ENCODE data around the gene SPATA19.

SPATA19 gene

DNA sequence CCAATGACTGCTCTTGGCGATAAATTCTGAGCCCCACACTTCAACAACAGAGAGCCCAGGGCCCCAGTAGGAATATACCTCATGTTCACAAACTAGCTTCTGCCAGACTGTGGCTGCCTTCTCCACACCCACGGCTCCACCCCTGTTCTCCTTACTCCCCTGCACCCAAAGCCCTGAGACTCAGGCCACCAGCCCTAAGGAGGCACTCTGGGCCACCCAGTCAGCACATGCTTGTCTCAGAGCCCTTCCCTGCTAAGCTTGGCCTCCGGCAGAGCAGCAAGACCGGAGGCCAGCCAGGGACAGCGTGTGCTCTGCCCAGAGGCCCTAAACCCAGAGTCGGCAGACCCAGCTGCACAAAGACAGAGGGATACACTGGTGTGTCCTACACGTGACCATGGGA, 27.9 kb downstream of the SPATA19 start:
- no peak for DNase-seq (ENCODE audit: low read depth)
- TF ChIP-seq, protein P1, sequence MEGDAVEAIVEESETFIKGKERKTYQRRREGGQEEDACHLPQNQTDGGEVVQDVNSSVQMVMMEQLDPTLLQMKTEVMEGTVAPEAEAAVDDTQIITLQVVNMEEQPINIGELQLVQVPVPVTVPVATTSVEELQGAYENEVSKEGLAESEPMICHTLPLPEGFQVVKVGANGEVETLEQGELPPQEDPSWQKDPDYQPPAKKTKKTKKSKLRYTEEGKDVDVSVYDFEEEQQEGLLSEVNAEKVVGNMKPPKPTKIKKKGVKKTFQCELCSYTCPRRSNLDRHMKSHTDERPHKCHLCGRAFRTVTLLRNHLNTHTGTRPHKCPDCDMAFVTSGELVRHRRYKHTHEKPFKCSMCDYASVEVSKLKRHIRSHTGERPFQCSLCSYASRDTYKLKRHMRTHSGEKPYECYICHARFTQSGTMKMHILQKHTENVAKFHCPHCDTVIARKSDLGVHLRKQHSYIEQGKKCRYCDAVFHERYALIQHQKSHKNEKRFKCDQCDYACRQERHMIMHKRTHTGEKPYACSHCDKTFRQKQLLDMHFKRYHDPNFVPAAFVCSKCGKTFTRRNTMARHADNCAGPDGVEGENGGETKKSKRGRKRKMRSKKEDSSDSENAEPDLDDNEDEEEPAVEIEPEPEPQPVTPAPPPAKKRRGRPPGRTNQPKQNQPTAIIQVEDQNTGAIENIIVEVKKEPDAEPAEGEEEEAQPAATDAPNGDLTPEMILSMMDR (conservative IDR thresholded peaks at IDR 0.05; ENCODE audit: low read depth, low read length) = no peak
- H3K4me3 ChIP-seq (ENCODE audit: low read depth, low read length) = no peak overlapping the region

DNA sequence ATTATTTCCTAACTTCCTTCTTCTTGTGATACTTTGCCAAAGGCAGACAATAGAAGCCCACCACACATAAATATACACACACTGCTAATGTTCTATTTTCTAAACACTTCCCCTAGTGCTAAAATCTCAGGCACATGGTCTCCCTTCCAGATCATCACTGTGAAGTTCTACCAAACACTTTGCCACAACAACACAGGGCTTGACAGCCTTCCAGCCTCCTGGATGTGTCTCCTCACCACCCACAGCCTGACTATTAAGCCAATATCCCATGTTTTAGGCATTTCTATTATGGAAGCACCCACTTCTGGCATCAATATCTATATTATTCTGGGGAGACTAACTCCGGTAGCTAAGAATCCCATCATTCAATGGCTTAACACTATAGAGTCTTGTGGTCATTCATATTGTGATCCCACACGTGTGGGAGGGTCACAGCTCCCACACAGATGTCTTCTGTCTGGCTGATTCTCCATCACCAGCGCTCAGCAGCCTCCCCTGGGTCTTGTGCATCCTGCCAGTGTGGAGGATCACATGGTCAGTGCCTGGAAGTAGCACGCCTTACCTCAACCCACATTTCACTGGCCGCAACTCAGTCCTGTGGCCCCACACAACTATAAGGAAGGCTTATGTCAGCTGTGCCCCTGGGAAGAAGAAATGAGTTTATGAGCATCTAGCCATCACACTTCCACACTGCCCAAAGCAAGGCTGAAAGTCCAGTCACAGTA, 29.0 kb downstream of the SPATA19 start:
- no peak overlapping the region for H3K4me3 ChIP-seq (ENCODE audit: low read depth, low read length)
- TF ChIP-seq, protein P1 (conservative IDR thresholded peaks at IDR 0.05; ENCODE audit: low read depth, low read length) = no peak
- no peak for DNase-seq (ENCODE audit: low read depth)

DNA sequence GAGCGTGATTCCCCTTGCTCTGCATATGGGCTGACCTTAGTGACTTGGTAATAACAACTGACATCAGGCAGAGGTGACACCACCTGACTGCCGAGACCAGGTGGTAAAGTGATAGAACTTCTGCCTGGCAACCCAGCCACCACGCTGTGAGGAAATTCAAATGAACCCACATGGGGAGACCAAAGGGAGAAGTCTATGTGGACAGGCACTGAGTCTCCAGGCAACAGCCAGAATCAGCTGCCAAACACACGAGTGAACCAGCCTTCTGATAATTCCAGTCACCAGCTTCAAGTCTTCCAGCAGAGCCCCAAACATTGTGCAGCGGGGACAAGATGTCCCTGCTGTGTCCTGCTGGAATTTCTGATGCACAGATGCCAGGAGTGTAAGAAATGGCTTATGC, 29.7 kb downstream of the SPATA19 start:
- TF ChIP-seq, protein P1 (conservative IDR thresholded peaks at IDR 0.05; ENCODE audit: low read depth, low read length) = no peak
- DNase-seq (ENCODE audit: low read depth) = no peak
- no peak overlapping the region for H3K4me3 ChIP-seq (ENCODE audit: low read depth, low read length)

DNA sequence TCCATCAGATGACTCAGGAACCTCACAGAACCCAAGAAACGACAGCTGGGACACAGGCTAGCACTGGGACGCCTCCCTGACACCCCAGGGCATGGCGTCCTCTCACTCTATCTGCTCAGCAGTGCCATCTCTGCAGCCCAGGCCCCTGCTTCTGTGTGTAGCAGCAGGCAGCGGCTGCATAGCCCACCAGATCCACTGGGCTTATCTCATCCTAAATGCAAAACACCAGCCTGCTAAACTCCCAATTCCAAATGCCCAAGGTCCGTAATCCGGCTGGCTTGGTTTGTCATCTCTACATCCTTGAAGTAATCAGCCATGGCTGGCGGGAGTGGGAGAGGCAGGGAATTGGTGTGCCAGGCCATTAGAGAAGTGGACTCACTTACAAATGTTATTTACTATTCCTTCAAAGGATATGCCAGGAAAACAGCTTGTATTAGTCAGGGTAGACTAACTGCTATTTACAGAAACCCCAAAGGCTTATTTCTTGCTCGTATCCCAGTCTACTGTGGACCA, 30.7 kb downstream of the SPATA19 start:
- no peak for DNase-seq (ENCODE audit: low read depth)
- TF ChIP-seq, protein P1 (conservative IDR thresholded peaks at IDR 0.05; ENCODE audit: low read depth, low read length) = no peak
- no peak overlapping the region for H3K4me3 ChIP-seq (ENCODE audit: low read depth, low read length)

DNA sequence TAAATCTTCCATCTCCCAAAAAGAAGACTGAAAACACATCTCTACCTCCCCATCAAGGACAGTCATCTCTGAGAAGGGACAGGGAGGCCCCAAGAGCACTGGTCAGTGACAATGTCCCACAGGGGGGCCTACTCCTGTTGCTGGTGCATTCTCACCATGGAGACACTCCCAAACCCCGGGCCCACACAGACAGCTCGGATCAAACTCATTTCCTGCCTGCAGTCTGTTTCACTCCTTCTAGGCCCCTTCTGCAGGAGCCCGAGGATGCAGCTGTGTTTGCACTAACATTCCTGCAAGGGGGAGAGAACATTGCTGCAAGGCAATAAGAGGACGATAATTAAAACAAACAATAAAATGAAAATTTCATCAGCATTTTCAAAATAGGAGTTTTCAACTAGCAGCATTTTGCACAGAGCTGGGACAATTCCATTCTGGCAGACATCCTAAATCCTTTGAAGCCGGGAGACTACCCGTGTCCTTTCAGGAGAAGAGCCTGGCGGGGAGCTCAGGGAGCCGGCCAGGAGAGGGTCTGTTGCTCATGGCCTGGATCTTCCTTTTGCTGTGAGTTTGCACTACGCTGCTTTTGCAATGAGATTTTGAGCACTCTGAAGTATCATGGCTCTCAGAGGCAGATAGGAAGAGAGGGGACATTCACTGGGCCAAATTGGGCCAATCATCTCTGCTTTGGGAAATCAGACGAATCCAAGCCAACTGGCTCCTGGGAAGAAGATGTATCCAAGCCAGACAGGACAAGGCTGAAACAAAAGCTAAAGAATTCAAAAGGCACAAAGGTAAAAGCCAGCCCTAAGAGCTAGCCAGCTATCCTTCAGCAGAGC, 33.2 kb downstream of the SPATA19 start:
- DNase-seq (ENCODE audit: low read depth) = no peak
- no peak overlapping the region for H3K4me3 ChIP-seq (ENCODE audit: low read depth, low read length)
- TF ChIP-seq, protein P1 (conservative IDR thresholded peaks at IDR 0.05; ENCODE audit: low read depth, low read length) = no peak

DNA sequence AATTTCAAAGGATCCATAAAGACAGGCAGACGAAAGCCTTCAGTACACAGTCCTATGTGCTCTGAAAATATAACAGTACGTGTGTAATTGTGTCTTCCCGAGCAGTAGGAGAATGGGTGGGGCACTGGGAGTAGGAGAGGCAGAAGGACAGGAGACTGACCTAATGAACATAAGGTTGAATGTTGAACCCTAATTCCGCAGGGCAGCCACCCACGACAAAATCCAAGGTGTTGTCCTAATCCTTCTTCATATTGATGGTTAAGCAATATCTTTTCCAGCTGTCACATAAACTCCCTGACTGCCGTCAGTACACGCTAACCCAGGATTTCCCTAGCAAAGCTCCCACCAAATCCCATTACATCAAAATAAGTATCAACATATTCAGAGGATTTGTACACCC, 34.5 kb downstream of the SPATA19 start:
- TF ChIP-seq, protein P1 (conservative IDR thresholded peaks at IDR 0.05; ENCODE audit: low read depth, low read length) = no peak
- no peak overlapping the region for H3K4me3 ChIP-seq (ENCODE audit: low read depth, low read length)
- no peak for DNase-seq (ENCODE audit: low read depth)

Measured in choroid plexus epithelial cell (primary cell).